ENCODE data around the gene RERE. TPM values are rescaled to one million over a fixed set of nuclear protein-coding genes. Genes with fewer than 3 reads are reported as not detected.

RERE gene
- total and polyA plus RNA-seq, 2 experiments from 2014 or later: 148 to 170 TPM

GRCh38 chr1:8782955-8783354 lies 34.5 kb downstream of the RERE start (continued):
- TF ChIP-seq ZNF462 (CRISPR knock-in tag; IDR thresholded peaks at IDR 0.05) (no peak), JUNB (IDR thresholded peaks at IDR 0.05; ENCODE audit: unreplicated experiment) (no peak), EZH2phosphoT487 (IDR thresholded peaks at IDR 0.05; ENCODE audit: unreplicated experiment) (no peak)

GRCh38 chr1:8782001-8782620 lies 35.3 kb downstream of the RERE start:
- H3K27ac ChIP-seq (ENCODE audit: low read depth): no peak overlapping the region
- no peaks in the 10 kb centered on the region for H3K9me2 ChIP-seq (ENCODE audit: insufficient read depth)
- no peak overlapping the region for H3K4me2 ChIP-seq
- DNase-seq (ENCODE audit: low spot score) (no peak), ATAC-seq (no peak)
- H3K79me2 ChIP-seq (replicated peaks; ENCODE audit: insufficient read depth): peaks cover 92% of the 10 kb centered on the region
- no peaks in the 10 kb centered on the region for H3K27me3 ChIP-seq (ENCODE audit: insufficient read depth)
- H2AFZ ChIP-seq: no peak overlapping the region
- peaks cover 26% of the 10 kb centered on the region for H3K4me1 ChIP-seq (ENCODE audit: insufficient read depth)
- no peaks in the 10 kb centered on the region for H3F3A ChIP-seq (replicated peaks; ENCODE audit: low read depth)
- no peak overlapping the region for H3K4me3 ChIP-seq
- H3K9me3 Mint-ChIP-seq: no peaks in the 10 kb centered on the region
- H3K36me3 ChIP-seq (ENCODE audit: insufficient read depth): no peaks in the 10 kb centered on the region
- H3K4me1 Mint-ChIP-seq: peaks cover 37% of the 10 kb centered on the region
- H3K36me3 Mint-ChIP-seq (ENCODE audit: low read depth): no peaks in the 10 kb centered on the region
- H3K4me3 Mint-ChIP-seq: no peak overlapping the region
- H3K27ac Mint-ChIP-seq: no peak overlapping the region
- H4K20me1 ChIP-seq (replicated peaks; ENCODE audit: insufficient read depth): peaks cover 38% of the 10 kb centered on the region
- H3K27me3 Mint-ChIP-seq (ENCODE audit: insufficient read depth, low read depth, poor library complexity): no peaks in the 10 kb centered on the region
- TF ChIP-seq ETS1 (IDR thresholded peaks at IDR 0.05): no peak
- TF ChIP-seq POLR2AphosphoS5 (IDR thresholded peaks at IDR 0.05; ENCODE audit: low read depth): no peak
- no peak for TF ChIP-seq EZH2phosphoT487 (IDR thresholded peaks at IDR 0.05; ENCODE audit: unreplicated experiment)
- TF ChIP-seq REST (IDR thresholded peaks at IDR 0.05; ENCODE audit: unreplicated experiment): no peak
- no peak for TF ChIP-seq CREB1 (CRISPR knock-in tag; IDR thresholded peaks at IDR 0.05; ENCODE audit: low read depth)
- TF ChIP-seq STAT1 (IDR thresholded peaks at IDR 0.05; ENCODE audit: unreplicated experiment): no peak
- no peak for TF ChIP-seq ZNF114 (CRISPR knock-in tag; IDR thresholded peaks at IDR 0.05)
- TF ChIP-seq CTCF (conservative IDR thresholded peaks at IDR 0.05; ENCODE audit: low read depth in 2 of 2): no peak
- TF ChIP-seq EZH2 (IDR thresholded peaks at IDR 0.05; ENCODE audit: low read depth, unreplicated experiment): no peak
- TF ChIP-seq NANOG (IDR thresholded peaks at IDR 0.05; ENCODE audit: borderline replicate concordance): no peak
